ENCODE measurements around the gene CLIC4. TPM values are rescaled to one million over a fixed set of nuclear protein-coding genes. Genes with fewer than 3 reads are reported as not detected.
A peak's percentile ranks its signal among the peaks of the same experiment; 100 is the strongest.
"Not testable (repeated sequence)": the region's sequence is repeated elsewhere in the genome, so short reads cannot be mapped to it uniquely, and the experiment has no call there.

CLIC4 gene
- total RNA-seq (174 and 361 TPM in 2 replicates), polyA plus RNA-seq (136 and 221 TPM in 2 replicates)

- Histone ChIP-seq H3K9me3 (ENCODE audit: low read depth) (no peaks in the 10 kb centered on the region), H3K4me1 (ENCODE audit: low read depth) (peaks cover 25% of the 10 kb centered on the region), H3K27ac (peak within 1 kb of the TSS; percentile 96), H3K4me3 (peak within 1 kb of the TSS; percentile 100), H3K27me3 (no peaks in the 10 kb centered on the region), H3K36me3 (no peaks in the 10 kb centered on the region)
- TF ChIP-seq, protein P1, sequence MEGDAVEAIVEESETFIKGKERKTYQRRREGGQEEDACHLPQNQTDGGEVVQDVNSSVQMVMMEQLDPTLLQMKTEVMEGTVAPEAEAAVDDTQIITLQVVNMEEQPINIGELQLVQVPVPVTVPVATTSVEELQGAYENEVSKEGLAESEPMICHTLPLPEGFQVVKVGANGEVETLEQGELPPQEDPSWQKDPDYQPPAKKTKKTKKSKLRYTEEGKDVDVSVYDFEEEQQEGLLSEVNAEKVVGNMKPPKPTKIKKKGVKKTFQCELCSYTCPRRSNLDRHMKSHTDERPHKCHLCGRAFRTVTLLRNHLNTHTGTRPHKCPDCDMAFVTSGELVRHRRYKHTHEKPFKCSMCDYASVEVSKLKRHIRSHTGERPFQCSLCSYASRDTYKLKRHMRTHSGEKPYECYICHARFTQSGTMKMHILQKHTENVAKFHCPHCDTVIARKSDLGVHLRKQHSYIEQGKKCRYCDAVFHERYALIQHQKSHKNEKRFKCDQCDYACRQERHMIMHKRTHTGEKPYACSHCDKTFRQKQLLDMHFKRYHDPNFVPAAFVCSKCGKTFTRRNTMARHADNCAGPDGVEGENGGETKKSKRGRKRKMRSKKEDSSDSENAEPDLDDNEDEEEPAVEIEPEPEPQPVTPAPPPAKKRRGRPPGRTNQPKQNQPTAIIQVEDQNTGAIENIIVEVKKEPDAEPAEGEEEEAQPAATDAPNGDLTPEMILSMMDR (IDR thresholded peaks at IDR 0.05; ENCODE audit: low read depth, low read length), result peak; percentile 20
- peak; percentile 100 for DNase-seq (ENCODE audit: low read depth in 1 of 2, low spot score in 1 of 2)
Observed at GRCh38 chr1:24744911-24745710, at the start of gene CLIC4. Gene CLIC4, plus strand, starts transcription at chr1:24745447. Its CDS starts 107 bp downstream, at chr1:24745554.

DNA sequence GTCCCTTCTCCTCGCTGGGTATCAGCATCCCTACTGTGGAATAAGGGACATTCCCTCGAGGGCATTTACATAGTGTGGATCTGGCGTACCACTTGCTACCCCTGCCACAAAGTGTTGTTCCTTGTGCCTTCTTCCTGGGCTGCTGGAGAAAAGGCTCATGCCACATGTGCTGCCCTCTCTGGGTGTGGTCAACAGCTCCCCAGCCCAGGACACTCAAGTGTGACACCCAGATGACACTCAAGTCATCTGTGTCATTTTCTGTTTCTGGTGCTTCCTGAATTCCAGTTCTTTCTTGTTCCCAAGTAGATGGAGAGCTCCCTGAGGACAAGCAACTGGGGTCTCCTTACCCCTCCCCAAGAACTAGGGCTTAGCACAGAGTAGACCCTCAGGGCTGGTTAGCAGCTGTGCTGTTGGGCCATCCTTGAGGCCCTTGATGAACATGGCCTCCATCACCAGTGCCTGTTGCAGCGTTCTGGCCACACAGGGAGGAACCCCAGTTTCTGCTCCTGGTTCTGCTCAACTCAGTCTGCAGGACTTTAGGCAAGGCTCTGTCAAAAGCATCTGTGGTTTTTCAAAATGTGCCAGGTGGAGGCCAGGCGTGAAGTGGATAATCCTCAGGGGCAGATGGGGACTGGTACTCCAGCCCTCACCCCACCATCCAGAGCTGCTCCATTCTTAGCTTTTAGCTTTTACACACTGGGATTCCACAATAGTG, 49.0 kb upstream of the CLIC4 start:
- Histone ChIP-seq H3K4me3 (no peak overlapping the region), H3K9me3 (ENCODE audit: low read depth) (no peaks in the 10 kb centered on the region), H3K36me3 (no peaks in the 10 kb centered on the region), H3K27ac (peak overlapping the region; percentile 77), H3K27me3 (no peaks in the 10 kb centered on the region), H3K4me1 (ENCODE audit: low read depth) (peaks cover 20% of the 10 kb centered on the region)
- no peak for DNase-seq (ENCODE audit: low read depth in 1 of 2, low spot score in 1 of 2)
- TF ChIP-seq, protein P1 (IDR thresholded peaks at IDR 0.05; ENCODE audit: low read depth, low read length), result no peak

- DNase-seq (ENCODE audit: low read depth in 1 of 2, low spot score in 1 of 2), result no peak
- H3K27me3 ChIP-seq, result no peaks in the 10 kb centered on the region
- H3K9me3 ChIP-seq (ENCODE audit: low read depth), result no peaks in the 10 kb centered on the region
- TF ChIP-seq, protein P1 (IDR thresholded peaks at IDR 0.05; ENCODE audit: low read depth, low read length), result no peak
- no peak overlapping the region for H3K27ac ChIP-seq
- H3K4me3 ChIP-seq, result no peak overlapping the region
- H3K4me1 ChIP-seq (ENCODE audit: low read depth), result peaks cover 20% of the 10 kb centered on the region
- H3K36me3 ChIP-seq, result no peaks in the 10 kb centered on the region
Observed at GRCh38 chr1:24696756-24697330, 48.4 kb upstream of the CLIC4 start.

DNA sequence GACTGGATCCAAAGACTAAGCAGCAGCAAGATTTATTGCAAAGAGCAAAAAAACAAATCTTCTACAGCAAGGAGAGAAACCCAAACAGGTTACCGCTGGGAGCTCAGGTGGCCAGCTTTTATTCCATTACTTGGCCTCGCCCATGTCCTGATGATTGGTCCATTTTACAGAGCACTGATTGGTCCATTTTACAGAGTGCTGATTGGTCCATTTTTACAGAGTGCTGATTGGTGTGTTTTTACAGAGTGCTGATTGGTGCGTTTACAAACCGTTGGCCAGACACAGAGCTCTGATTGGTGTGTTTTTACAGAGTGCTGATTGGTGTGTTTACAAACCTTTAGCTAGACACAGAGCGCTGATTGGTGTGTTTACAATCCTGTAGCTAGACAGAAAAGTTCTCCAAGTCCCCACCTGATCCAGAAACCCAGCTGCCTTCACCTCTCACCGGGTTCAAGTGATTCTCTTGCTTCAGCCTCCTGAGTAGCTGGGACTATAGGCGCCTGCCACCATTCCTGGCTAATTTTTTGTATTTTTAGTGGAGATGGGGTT, 47.7 kb upstream of the CLIC4 start:
- not testable (repeated sequence) for H3K27me3 ChIP-seq; H3K4me3 ChIP-seq; H3K9me3 ChIP-seq (ENCODE audit: low read depth); H3K27ac ChIP-seq; H3K36me3 ChIP-seq; DNase-seq (ENCODE audit: low read depth in 1 of 2, low spot score in 1 of 2)
- peaks cover 20% of the 10 kb centered on the region for H3K4me1 ChIP-seq (ENCODE audit: low read depth)

- H3K27ac ChIP-seq; H3K4me3 ChIP-seq; H3K27me3 ChIP-seq; H3K9me3 ChIP-seq (ENCODE audit: low read depth); H3K36me3 ChIP-seq; DNase-seq (ENCODE audit: low read depth in 1 of 2, low spot score in 1 of 2): not testable (repeated sequence)
- H3K4me1 ChIP-seq (ENCODE audit: low read depth), result peaks cover 20% of the 10 kb centered on the region
Observed at GRCh38 chr1:24698326-24698725, 46.9 kb upstream of the CLIC4 start.

DNA sequence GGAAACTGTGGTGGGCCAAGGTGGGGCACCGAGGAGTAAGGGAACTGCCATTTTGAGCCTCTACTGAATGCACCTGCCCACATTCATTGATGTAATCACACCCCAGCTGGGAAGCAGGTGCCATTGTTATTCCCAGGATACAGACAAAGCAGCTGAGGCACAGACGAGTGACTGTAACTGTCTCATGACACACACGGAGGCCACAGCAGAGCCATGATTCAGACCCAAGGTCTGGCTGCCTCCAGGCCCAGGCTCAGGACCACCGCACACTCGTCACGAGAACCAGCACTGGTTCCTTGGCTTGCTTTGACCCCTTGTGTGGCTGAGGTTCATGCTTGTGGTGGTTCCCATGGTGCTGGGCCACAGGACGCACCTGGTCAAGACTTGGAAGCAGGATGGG, 45.6 kb upstream of the CLIC4 start:
- TF ChIP-seq, protein P1 (IDR thresholded peaks at IDR 0.05; ENCODE audit: low read depth, low read length), result no peak
- peaks cover 13% of the 10 kb centered on the region for H3K4me1 ChIP-seq (ENCODE audit: low read depth)

More for the DNA sequence above, 45.6 kb upstream of the CLIC4 start:
- no peak overlapping the region for H3K4me3 ChIP-seq
- H3K27ac ChIP-seq, result no peak overlapping the region
- H3K27me3 ChIP-seq, result no peaks in the 10 kb centered on the region
- DNase-seq (ENCODE audit: low read depth in 1 of 2, low spot score in 1 of 2), result no peak
- H3K9me3 ChIP-seq (ENCODE audit: low read depth), result no peaks in the 10 kb centered on the region
- H3K36me3 ChIP-seq, result no peaks in the 10 kb centered on the region

Measured in cardiac muscle cell (in vitro differentiated cells and primary cell).